Measurements from ENCODE around the gene UNKL.
"Not testable (repeated sequence)": the region's sequence is repeated elsewhere in the genome, so short reads cannot be mapped to it uniquely, and the experiment has no call there.

UNKL gene

DNA sequence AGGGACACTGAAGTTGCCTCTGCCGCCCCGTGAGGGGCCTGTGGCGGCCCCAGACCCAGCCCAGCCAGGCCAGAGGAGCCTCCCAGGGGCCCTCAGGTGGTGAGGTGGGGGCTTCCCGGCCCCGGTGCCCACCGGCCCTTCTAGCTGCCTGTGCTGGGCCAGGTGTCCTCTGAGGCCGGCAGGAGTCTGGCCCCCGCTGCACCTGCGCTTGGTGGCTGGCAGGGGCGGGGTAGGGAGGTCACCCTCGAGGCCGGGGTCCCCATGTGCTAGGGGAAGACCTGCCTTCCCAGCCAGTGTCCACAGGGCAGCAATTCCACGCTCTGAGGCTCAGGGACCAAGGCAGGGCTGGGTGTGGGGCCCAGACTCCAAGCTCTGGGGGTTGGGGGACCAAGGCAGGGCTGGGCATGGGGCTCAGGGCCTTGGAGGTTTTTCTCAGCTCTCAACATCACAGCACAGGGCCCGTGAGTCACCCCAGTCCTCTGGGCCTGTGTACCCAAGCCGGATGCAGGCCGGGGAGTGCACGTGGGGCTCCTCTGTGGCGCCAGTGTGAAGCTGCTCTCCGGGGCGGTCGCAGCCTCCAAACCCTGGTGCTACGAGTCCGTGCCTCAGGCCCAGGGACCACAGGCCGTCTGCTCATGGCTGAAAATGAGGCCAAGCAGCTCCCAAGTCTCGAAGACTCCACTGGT lies 31.2 kb upstream of the UNKL start:
- DNase-seq: no peak

DNA sequence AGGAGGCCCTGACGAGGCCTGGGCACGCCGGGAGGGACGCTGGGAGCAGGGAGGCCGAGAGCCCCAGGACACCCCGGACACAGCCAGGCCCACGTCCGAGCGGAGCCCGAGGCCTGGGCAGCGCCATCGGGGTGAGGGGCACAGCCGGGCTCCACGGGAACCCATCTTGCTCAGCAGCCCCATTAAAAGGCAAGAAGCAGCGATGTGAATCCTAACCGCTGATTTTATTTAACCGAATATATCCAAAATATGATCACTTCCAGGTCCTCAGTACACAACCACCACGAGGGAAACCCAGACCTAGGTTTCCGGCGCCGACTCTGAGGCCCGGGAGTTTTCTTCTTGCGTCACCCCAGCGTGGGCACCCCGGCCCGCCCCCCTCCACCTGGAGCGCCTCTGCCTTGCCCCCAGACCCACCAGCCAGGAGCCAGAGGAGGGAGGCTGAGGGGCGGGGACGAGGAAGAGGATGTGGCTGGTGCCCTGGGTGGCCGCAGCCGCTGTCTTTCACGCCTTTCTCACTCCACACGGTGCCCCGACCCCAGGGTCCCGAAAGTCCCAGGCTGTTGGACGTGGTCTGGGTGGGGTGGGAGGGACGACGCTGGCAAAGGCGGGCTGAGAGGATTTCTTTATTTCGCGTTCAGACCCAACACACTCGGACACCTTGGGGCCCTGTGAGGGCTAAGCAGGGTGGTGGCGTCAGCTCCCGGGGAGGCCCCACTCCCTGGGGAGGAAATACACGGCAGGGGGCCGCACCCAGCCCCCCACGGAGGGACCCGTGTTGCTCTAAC lies 30.4 kb upstream of the UNKL start:
- DNase-seq: no peak

DNA sequence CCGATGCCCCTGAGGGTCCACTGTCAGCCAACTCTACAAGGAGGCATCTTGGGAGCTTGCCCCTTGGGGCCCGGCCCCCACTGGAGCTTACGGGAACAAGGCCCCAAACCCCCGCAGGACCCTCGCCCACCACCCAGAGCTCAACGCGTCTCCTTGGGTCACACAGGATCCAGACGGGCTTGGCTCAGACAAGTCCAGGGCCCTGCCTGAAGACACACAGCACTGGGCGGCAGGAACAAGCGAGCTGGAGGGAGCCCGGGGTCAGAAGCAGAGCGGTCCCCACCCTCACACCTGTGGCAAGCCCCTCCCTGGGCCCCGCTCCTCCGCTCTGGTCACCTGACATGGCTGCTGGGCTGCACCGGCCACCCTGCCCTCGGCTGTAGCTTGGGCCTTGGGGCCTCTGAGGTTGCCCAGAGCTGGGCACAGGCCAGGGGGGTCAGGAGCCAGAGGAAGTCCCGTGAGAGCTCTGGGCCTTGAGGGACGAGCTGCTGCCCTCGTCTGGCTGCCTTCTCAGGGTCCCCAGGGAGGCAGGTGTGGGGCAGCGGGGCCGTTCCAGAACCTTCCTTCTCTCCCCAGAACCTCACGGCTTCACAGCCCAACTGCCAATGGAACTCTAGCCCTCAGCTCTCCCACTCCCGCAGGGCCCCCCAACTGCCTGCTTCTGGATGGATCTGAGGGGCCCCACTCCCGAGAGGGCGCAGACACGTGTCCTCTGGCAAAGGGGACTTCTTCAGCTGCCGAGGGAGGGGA lies 29.7 kb upstream of the UNKL start, which contains the start of gene CCDC154:
CCDC154 (minus strand) TSS at position 577 of the 750 bp plus-strand sequence; CDS start at position 343, 234 bp downstream.
- no peak for DNase-seq

DNA sequence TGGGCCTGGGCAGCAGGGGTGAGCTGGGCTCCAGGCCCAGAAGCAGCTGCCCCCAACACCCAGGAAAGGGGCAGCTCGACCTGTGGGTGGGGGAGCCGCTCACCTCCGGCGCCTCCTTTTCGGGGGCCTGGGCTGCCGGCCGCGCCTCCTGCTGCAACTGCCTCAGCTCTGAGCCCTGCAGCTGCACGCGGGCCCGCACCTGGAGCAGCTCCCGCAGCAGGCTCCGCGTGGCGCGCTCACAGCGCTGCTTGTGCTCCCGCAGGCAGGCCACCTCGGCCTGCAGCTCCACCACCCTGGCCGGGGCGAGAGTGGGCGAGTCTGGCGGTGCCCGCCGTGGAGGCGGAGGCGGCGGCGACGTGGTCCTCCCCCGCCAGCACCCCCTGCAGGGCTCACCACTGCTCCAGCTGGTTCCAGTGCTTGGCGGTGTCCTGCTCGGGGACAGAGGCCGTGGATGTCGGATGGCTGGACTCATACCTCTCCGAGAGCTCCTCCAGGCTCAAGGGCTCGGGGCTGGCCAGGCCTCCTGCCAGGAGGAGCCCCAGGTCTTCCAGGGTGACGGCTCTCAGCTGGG lies 29.0 kb upstream of the UNKL start:
- no peak for DNase-seq

DNA sequence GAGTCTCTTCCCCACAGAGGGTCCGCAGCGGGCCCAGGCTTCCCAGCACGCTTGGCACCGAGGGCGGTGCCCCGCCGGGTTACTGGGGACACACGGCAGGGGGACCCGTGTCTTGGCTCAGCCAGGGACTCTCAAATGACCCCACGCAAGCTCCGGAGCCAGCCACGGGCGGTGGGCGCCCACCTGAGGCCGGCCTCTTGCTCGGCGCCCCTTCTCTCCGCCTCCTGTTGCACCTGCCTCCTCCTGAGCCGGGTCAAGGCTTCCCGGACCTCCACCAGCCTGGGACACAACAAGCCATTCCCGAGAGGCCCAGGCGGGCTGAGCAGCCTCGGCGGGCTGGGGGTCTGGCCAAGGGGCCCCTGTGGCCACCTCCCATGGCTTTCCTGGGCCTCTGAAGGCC lies 28.2 kb upstream of the UNKL start:
- no peak for DNase-seq

DNA sequence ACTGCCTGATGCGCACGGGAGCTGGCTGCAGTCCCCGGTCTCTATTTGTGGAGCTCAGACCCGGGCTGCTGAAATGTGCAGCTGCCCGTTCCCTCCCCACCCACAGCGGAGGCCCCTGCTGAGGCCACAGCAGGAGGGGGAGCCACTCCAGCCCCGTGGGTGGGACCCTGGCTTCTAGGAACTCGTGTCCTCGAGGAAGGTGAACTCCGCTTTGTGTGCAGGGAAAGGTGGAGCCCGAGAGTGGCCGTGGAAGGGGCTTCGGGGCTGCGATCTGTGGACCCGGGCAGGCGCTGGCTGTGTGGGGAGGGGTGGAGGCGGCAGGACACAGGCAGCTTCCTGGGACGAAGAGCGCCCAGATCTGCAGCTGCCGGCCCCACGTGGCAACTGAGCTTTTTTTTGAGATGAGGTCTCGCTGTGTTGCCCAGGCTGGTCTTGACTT lies 26.9 kb upstream of the UNKL start:
- no peak for DNase-seq

DNA sequence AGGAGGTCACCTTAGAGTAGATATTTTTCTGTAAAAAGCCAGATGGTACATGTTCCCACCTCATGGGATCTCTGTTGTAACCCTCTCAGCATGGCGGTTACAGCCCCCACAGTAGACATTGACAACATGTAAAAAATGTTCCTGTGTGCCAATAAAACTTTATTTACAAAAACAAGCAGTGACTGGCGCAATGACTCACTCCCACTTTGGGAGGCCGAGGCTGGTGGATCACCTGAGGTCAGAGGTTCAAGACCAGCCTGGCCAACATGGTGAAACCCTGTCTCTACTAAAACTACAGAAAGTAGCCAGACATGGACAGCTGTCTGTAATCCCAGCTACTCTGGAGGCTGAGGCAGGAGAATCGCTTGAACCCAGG lies 25.2 kb upstream of the UNKL start:
- not testable (repeated sequence) for DNase-seq

DNA sequence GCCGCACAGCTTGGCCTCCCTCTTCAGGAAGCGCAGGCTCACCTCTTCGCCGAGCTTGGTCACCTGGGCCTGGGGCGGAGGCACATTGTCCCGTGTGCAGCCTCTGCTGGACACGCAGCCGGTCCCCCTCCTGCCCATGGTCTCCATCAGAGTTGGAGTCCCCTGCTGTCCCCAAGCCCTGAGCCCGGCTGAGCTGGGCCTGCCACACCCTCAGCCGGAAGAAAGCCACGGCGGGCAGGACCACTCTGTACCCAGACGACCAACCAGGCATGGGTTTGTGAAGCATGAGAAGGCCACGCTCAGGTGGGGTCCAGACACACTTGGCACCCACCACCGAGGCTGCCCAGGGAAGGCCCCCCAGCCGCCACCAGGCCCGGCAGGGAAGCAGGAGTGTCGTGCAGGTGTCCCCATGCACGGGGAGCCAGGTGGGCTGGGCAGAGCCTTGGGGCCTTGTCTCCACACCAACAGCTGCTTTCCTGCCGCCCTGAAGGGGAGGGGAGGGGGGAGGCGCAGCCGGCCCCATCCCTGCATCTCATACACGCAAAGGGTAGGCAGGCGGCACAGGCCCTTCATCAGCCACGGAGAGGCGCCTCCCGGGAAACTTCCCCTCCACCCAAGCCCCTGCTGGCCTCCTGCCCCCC lies 24.7 kb upstream of the UNKL start:
- no peak for DNase-seq

DNA sequence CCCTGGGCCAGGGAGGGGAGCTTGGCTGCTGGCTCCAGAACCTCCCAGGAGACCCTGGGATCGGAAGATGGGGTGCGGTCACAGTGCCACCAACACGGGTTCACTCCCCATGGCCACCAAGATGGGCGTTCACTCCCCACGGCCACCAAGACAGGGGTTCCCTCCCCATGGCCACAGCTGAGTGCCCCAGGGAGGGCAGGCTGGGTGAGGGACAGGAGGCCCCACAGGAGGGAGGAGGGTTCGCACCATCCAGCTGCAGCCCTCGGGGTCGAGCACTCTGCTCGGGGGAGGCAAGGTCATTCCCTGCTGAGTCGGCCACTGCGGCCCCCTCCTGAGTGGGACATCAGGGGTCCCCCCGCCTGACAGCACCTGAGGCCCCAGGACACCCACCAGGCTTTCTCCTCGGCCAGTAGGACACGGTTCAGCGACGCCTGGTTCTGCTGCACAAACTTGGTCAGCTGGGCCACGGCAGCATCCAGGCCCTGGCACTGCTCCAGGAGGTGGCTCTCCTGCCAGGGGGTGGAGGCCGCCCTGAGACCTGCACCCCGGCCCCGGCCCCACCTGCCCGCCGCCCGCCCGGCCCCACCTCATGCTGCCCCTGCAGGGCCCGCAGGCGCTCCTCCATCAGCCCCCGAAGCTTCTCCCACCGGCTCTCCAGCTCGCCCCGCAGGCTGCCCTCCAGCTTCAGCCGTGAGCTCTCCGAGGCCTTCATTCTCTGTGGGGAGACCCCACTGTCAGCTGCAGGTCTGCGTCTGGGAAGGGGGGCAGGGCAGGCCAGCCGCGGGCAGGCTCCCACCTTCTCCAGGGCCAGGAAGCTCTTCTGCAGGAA lies 23.9 kb upstream of the UNKL start:
- no peak for DNase-seq

DNA sequence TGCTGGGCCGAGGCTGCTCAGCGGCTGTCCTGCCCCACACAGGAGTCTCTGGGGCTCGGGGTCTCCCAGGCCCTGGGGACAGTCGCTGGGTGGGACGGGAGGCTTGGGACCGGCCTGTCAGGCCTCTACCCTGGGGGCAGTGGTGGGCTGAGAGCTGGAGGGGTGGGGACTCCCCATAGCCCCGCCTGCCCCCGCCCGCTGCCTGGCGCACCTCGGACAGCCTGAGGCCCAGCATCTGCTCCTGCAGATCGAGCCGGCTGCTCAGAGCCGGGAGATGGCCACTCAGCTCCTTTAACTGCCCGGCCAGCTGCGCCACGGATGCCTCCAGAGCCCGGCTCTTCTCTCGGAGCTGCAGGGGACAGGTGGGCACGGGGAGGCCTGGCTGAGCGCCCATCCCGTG lies 23.1 kb upstream of the UNKL start:
- no peak for DNase-seq

DNA sequence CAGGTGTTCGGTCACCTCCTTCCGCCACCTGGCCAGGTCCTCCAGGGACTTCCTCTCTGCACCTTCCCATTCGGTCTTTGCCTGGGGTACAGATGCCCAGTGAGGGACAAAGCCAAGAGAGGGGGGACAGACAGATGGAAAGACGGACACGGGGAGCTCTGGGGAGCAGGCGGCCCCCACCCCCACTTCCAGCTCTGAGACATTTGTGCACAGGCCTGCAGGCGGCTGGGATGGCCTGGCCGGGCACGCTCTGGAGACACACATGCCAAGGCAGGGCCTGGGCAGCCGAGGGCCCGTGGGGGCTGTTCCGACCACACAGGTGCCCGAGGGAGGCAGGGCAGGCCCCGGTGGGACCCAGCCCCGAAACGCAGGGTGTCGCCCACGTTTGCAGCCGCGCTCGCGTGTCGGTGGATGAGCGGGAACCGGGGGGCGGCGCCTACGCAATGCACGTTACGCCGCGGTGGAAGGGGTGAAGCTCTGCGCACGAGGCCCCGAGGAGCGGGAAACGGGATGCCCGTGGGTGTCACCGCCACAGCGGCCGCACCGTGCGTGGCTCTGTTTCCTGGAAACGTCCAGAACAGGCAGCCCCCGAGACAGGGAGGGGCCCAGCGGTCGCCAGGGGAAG lies 22.3 kb upstream of the UNKL start:
- no peak for DNase-seq

DNA sequence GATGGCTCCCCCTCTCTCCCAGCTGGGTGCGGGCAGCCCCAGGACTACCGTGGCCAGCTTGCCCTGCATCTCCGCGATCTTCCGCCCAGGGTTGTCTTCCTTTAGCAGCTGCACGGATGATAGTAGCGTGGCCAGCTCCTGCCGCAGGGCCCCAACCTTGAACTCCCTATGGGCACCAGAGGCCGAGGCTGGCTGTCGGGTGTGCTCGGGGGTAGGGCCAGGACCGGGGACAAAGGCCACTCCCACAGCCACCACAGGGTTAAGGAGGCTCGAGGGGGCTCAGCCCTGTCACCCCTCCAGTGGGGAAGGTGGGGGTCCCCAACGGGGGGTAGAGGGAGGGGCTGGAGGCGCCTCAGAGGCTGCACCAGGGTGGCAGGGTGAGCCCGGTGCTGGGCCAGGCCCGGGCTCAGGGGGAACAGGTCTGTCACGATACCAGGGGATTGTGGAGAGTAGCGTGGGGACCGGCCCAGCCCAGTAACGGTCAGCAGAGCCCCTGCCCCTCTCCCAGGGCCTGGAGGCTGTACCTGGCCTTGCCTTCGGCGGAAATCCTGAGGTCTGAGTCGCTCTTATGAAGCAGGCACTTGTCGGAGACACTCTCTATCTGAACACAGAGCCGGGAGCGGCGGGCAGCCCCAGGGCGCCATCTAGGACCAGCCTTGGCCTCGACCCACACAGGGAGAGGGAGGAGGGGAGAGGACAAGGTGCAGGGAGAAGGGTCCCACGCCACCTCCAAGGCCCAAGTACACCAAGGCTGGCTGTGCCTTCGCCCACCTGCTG lies 21.6 kb upstream of the UNKL start:
- no peak for DNase-seq

DNA sequence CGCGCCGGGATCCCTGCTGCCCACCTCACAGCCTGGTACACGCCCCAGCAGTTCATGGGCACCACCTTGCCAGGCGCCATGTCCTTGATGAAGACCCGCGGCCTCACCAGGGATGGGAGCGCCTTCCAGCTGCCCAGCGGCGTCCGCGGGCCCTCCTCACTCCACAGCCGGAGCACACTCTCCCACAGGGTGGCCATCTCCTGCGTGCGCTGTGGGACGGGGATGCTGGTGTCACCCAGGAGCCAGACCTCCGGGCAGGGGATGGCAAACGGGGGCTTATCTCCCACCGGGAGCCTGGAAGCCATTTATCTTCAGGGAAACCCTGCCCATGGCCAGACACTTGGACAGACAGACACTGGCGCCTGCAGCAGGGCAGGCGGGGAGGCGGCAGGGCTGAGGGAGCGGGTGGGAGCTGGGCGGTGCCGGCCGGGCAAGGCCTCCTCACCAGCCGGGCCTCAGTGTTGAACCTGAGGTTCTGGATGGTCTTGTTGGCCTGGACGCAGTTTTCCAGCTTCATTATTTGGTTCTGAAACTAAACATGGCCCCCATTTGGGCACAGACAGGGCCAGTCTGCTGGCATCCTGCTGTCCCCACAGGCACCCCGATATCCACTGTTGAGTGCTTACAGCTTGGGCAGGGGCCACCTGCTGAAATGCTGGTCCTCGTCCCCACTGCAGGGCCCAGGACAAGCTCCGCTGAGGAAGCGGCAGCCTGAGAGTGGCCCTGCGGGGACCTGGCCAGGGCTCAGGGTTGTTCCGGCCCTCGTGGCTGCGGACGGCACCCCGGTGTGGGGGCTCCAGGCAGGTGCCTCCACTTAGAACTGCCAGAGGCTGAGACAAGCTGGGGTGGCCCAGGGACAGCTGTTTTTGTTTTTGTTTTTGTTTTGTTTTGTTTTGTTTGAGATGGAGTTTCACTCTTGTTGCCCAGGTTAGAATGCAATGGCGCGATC lies 20.4 kb upstream of the UNKL start:
- no peak for DNase-seq

DNA sequence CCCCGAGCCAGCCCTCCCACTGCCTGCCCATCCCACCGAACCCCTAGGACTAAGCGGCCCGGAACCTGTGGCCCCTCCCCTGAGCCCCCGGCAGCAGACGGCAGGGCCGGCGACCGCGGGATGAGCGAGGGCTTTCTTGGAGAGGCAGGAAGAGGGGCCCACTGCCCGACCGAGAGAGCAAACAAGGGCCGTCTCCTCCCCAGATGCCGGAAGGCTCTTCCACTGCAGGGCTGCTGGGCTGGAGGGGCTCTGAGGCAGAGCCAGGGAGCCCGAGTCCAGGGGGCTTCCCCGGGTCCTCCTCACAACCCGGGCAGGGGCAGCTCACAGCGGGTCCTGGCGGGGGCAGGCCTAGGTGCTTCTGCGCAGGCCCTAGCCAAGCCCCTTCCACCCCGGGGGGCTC lies 19.3 kb upstream of the UNKL start:
- DNase-seq: no peak

DNA sequence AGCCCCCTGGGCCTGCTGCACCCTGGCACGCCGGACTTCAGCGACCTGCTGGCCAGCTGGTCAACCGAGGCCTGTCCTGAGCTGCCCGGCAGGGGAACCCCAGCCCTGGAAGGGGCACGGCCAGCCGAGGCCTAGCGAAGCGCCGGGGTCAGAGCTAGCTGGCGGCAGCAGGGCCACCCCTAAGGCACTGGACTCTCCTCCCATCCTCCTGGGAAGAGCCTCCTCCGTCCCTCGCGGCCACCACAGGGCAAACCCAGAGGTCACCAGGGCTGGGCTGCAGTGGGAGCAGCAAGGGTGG lies 18.7 kb upstream of the UNKL start:
- no peak for DNase-seq

DNA sequence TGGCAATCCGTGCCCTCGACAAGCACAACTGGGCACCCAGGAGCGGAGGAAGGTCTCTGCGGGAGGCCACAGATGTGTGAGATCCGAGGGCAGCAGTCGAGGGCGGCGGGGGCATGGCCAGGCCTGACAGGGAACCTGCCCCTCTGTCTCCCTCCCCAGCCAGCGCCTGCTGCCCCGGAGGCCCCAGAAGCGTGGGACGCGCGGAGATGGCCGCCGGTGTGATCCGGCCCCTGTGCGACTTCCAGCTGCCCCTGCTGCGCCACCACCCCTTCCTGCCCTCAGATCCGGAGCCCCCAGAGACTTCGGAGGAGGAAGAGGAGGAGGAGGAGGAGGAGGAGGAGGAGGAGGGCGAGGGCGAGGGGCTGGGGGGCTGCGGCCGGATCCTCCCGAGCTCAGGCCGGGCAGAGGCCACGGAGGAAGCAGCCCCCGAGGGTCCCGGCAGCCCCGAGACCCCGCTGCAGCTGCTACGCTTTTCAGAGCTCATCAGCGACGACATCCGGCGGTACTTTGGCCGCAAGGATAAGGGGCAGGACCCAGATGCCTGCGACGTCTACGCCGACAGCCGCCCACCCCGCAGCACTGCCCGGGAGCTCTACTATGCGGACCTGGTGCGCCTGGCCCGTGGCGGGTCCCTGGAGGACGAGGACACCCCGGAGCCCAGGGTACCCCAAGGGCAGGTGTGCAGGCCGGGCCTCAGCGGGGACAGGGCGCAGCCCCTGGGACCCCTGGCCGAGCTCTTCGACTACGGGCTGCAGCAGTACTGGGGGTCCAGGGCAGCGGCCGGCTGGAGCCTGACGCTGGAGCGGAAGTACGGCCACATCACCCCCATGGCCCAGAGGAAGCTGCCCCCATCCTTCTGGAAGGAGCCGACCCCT lies 18.1 kb upstream of the UNKL start:
- DNase-seq: no peak

DNA sequence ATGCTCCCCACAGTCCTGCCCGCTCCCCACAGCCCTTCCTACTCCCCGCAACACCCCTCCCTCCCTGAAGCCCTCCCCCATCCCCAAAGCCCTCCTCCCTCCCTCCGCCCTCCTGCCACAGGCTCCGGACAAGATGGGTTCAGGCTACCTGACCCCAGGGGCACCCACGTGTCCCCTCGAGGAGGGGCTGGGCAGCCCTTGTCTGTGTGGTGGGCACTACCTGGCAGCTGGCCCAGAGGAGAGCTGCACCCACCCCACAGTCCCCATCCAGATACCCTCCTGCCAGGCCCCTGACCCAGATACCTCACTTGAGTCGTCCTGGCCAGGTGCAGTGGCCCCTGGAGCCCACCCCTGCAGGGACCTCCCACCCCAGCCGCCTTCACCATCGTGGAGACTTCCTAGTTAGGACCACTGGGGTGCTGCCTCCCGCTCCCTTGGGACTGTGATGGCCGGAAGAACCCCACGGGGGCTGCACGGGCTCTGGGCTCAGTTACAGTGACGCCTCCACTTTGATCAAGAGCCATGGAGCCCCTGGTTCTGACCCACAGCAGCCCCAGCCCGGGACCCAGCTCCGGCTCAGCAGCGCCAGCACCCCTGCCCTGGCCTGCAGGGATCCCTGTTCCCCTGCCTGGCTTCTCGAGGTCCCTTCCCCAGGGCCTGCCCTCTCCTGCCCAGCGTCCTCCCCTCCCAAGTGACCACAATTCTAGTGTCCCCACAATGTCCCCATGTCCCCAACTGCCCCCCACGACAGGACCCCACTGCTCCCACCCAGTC lies 17.2 kb upstream of the UNKL start:
- no peak for DNase-seq

Data from effector CD8-positive, alpha-beta T cell (primary cell).